Naive thymus-derived CD4-positive, alpha-beta T cell (primary cell): ENCODE results near the gene UBASH3A. TPM values are rescaled to one million over a fixed set of nuclear protein-coding genes. Genes with fewer than 3 reads are reported as not detected.

Experiments used
- ATAC-seq: fragments of 150-1000 bp; cut with Tn5 transposase; 2 replicates; pipeline ENCODE4 v1.10.0; 2021; ENCODE audit warnings: mild to moderate bottlenecking, moderate library complexity
- CTCF ChIA-PET: fragments of 350-600 bp; sonication (Branson Sonifier 250); formaldehyde crosslinking; loops from one replicate; lab custom pipeline; 2021; ENCODE audit warnings: antibody characterized with exemption; lab: Charles Lee
- POLR2A ChIA-PET: fragments of 350-600 bp; sonication (Branson Sonifier 250); formaldehyde crosslinking; loops from one replicate; lab custom pipeline; 2021; ENCODE audit warnings: antibody characterized with exemption, inconsistent platforms; lab: Charles Lee
- DNase-seq, 9 donors: peaks; one replicate each; pipeline versions ENCODE4 v3.0.0 to v3.0.0-alpha.2; 2020 to 2022; ENCODE audit warnings: mixed read lengths in 1 of 9
- H3K27ac ChIP-seq: one replicate; pipeline ENCODE4 v1.7.0; 2013; ENCODE audit warnings: mild to moderate bottlenecking, low read depth, low read length, moderate library complexity
- H3K27me3 ChIP-seq, 2 donors: one replicate each; pipeline ENCODE4 v1.7.0; 2013; ENCODE audit warnings: low read length in 2 of 2, mild to moderate bottlenecking in 2 of 2, moderate library complexity in 2 of 2; ENCODE audit not compliant: control insufficient read depth in 2 of 2, insufficient read depth in 2 of 2
- H3K36me3 ChIP-seq, 3 experiments: 1 replicate in 2 of 3; 2 replicates in 1 of 3; pipeline ENCODE4 v1.7.0; 2013; ENCODE audit warnings: low read length in 3 of 3, mild to moderate bottlenecking in 3 of 3, moderate library complexity in 1 of 3; ENCODE audit not compliant: insufficient read depth in 3 of 3, control insufficient read depth in 2 of 3
- H3K4me1 ChIP-seq, 2 donors: one replicate each; pipeline ENCODE4 v1.7.0; 2013; ENCODE audit warnings: low read length in 2 of 2, mild to moderate bottlenecking in 2 of 2, moderate library complexity in 1 of 2; ENCODE audit not compliant: control insufficient read depth in 2 of 2, insufficient read depth in 2 of 2
- H3K4me3 ChIP-seq: 2 replicates; pipeline ENCODE4 v1.7.0; 2013; ENCODE audit warnings: mild to moderate bottlenecking, low read length
- H3K9me3 ChIP-seq, 3 experiments: 1 replicate in 2 of 3; 2 replicates in 1 of 3; pipeline ENCODE4 v1.7.0; 2013; ENCODE audit warnings: low read length in 3 of 3; ENCODE audit not compliant: control insufficient read depth in 2 of 3
- H3K27ac Mint-ChIP-seq, 9 donors: one replicate each; pipeline ENCODE4 v1.8.0; 2020 to 2022; ENCODE audit warnings: mixed read lengths in 9 of 9, mild to moderate bottlenecking in 8 of 9, moderate library complexity in 5 of 9, inconsistent platforms in 2 of 9
- H3K27me3 Mint-ChIP-seq, 5 donors: one replicate each; pipeline ENCODE4 v1.8.0; 2021 to 2022; ENCODE audit warnings: mixed read lengths in 5 of 5, mild to moderate bottlenecking in 1 of 5
- H3K36me3 Mint-ChIP-seq, 5 donors: one replicate each; pipeline ENCODE4 v1.8.0; 2020 to 2022; ENCODE audit warnings: mixed read lengths in 5 of 5, mild to moderate bottlenecking in 3 of 5, inconsistent platforms in 1 of 5
- H3K4me1 Mint-ChIP-seq, 7 donors: one replicate each; pipeline ENCODE4 v1.8.0; 2020 to 2022; ENCODE audit warnings: mixed read lengths in 7 of 7, mild to moderate bottlenecking in 3 of 7, inconsistent platforms in 1 of 7
- H3K4me3 Mint-ChIP-seq, 10 donors: one replicate each; pipeline ENCODE4 v1.8.0; 2020 to 2022; ENCODE audit warnings: mild to moderate bottlenecking in 10 of 10, mixed read lengths in 10 of 10, moderate library complexity in 6 of 10, inconsistent platforms in 2 of 10
- H3K9me3 Mint-ChIP-seq, 11 donors: one replicate each; pipeline ENCODE4 v1.8.0; 2020 to 2022; ENCODE audit warnings: mixed read lengths in 11 of 11, mild to moderate bottlenecking in 4 of 11, inconsistent platforms in 1 of 11, moderate library complexity in 1 of 11
- intact Hi-C, 2 donors: fragments of 100-400 bp; cut with micrococcal nuclease; formaldehyde crosslinking; loops; one replicate each; pipeline ENCODE4 v1.15.1; 2023
- polyA plus RNA-seq, 2 donors: library from polyadenylated mRNA; unstranded; fragments of 300-500 nt; fragmentation: Illumina TruSeq; gene quantifications; one replicate each; pipeline ENCODE4 v1.2.3, GENCODE V29; 2021
- total RNA-seq, 6 experiments: library from RNA in 5 of 6; stranded (reverse) in 5 of 6; gene quantifications; 1 replicate in 5 of 6; 2 replicates in 1 of 6; pipeline ENCODE4 v1.2.3 and lab custom pipeline; 2021 to 2026

The UBASH3A gene
- total and polyA plus RNA-seq, 7 experiments from 2014 or later: 41.9 to 101 (median 91.7) TPM

DNA sequence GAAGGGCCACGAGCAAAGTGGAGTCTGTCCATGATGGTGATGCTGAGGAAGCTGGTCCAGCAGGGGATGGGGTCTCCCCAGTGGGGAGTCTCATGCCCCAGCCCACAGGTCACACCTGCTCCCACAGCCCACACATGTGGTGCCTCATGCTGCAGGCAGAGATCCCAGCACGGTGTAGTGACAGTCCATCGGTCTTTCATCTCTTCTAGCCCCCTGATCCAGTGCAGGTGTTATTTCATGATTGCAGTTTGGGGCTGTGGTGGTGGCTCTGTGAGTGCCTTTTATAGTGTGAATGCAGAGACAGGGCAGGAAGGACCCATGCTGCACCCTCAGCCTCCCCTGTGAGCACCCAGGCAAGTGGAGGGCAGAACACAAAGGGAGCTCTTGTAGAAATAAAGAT lies 45.0 kb downstream of the UBASH3A start:
- no peak for ATAC-seq
- Mint-ChIP-seq H3K9me3 (peaks cover 0 to 2% (median 0%) of the 10 kb centered on the region in 11 donors), H3K36me3 (peaks cover 9 to 35% (median 15%) of the 10 kb centered on the region in 5 donors), H3K27ac (peak overlapping the region; percentile 35 to 99 (median 97)), H3K4me3 (peak overlapping the region in 1 of 10 donors; percentile 14), H3K4me1 (peaks cover 11 to 52% (median 37%) of the 10 kb centered on the region in 7 donors), H3K27me3 (peaks cover 0 to 4% (median 0%) of the 10 kb centered on the region in 5 donors)
- intact Hi-C loops: no loop called here
- no peak for DNase-seq
- H3K27me3 ChIP-seq: no peaks in the 10 kb centered on the region
- peaks cover 4 to 15% of the 10 kb centered on the region in 2 donors for H3K4me1 ChIP-seq
- H3K9me3 ChIP-seq: no peaks in the 10 kb centered on the region
- H3K27ac ChIP-seq: peak overlapping the region; percentile 61
- H3K4me3 ChIP-seq: no peak overlapping the region
- peaks cover 0 to 52% (median 8%) of the 10 kb centered on the region in 3 experiments for H3K36me3 ChIP-seq
- ChIA-PET POLR2A (interaction anchor here (0.6 to 1.0 kb wide), 3 partner anchors 65 to 997 kb away, joined by 3 read pairs; partner anchors contain the start of gene SLC37A1), CTCF (interaction anchor here (0.7 to 3.2 kb wide), 5 partner anchors 11 to 111 kb away, joined by 3 to 19 read pairs (median 3); no protein-coding TSS in a partner anchor)

DNA sequence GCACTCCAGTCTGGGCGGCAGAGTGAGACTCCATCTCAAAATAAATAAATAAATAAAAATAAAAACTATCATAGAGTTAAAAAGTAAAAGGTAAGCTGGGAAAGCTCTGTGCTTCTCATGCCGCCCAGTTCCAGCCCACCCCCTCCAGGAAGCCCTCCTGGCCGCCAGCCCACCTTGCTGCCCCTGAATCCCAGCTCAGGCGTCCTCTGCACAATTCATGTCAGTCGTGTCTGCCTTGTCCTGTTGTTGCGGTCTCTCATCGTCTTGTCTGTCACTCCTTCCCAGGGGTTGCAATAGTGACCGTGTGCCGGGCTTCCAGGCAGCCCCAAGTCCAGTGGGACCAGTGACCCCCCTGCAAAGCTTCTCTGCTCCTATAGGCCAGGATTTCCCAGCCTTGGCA lies 48.2 kb downstream of the UBASH3A start:
- ATAC-seq: no peak
- intact Hi-C loops: loop anchor here in 1 of 2 donors (2.0 kb wide), 2 partner anchors 37 to 61 kb away; partner anchors contain the start of gene SLC37A1

DNA sequence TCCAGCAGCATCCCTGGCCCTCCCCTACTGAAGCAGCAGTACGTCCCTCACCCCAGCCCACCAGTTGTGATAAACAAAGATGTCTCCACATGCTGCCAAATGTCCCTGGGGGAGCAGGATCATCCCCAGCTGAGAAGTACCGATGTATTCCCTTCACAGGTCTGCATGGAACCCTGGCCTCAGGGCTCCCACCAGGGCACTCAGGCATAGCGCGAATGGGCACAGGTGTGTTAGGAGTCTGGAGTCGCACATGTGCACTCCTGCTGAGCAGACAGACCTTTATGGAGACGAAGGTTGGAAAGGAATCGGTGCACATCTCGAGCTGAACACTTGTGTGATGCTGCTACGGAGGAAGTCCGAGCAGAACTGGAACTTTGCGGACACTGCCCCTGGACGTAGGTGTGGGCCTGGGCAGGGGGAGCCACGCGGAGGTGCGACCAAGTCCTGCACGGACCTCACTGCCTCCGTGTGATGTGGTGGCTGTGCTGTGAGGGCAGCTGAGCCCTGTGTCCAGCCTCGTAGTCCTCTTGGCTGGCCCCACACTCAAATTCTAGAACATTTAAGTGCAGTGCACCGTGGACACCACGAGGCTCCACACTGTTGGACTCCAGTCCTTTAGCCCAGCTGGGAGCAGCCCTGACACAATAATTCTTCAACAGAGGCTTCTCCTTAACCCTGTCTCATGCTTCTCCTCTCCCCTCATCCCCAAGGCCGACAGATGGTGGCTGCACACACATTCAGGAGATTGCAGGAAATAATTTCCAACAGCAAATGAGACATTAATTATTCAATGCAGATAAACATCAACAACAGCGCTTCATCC lies 48.9 kb downstream of the UBASH3A start:
- intact Hi-C loops: no loop called here
- peaks cover 0 to 14% (median 0%) of the 10 kb centered on the region in 3 experiments for H3K36me3 ChIP-seq
- H3K9me3 ChIP-seq: no peaks in the 10 kb centered on the region
- no peak overlapping the region for H3K27ac ChIP-seq
- no peaks in the 10 kb centered on the region for H3K27me3 ChIP-seq
- Mint-ChIP-seq H3K9me3 (peaks cover 0 to 2% (median 0%) of the 10 kb centered on the region in 11 donors), H3K4me3 (no peak overlapping the region), H3K36me3 (peaks cover 0 to 8% (median 5%) of the 10 kb centered on the region in 5 donors), H3K27me3 (no peaks in the 10 kb centered on the region), H3K4me1 (peaks cover 20 to 73% (median 62%) of the 10 kb centered on the region in 7 donors), H3K27ac (peak overlapping the region in 7 of 9 donors; percentile 56 to 86 (median 80))
- ATAC-seq (no peak), DNase-seq (no peak)
- ChIA-PET POLR2A (no interaction called here), CTCF (interaction anchor here (0.6 to 3.1 kb wide), 3 partner anchors 12 to 71 kb away, joined by 3 to 15 read pairs (median 3); partner anchors contain the start of gene UBASH3A)
- H3K4me1 ChIP-seq: peaks cover 4 to 20% of the 10 kb centered on the region in 2 donors
- H3K4me3 ChIP-seq: no peak overlapping the region

More for the DNA sequence above, 48.2 kb downstream of the UBASH3A start:
- Histone ChIP-seq H3K27me3 (no peaks in the 10 kb centered on the region), H3K27ac (no peak overlapping the region), H3K4me3 (no peak overlapping the region), H3K9me3 (no peaks in the 10 kb centered on the region), H3K36me3 (peaks cover 0 to 20% (median 0%) of the 10 kb centered on the region in 3 experiments), H3K4me1 (peaks cover 4 to 20% of the 10 kb centered on the region in 2 donors)
- H3K4me3 Mint-ChIP-seq: no peak overlapping the region
- no peaks in the 10 kb centered on the region for H3K27me3 Mint-ChIP-seq
- DNase-seq: no peak
- ChIA-PET CTCF (interaction anchor here (1.5 to 3.2 kb wide), 3 partner anchors 49 to 114 kb away, joined by 3 to 19 read pairs (median 15); partner anchors contain the start of gene UBASH3A), POLR2A (interaction anchor here (1.1 kb wide), 1 partner anchor 62 kb away, joined by 4 read pairs; the partner anchor contains the start of gene SLC37A1)
- H3K4me1 Mint-ChIP-seq: peaks cover 20 to 69% (median 58%) of the 10 kb centered on the region in 7 donors
- H3K27ac Mint-ChIP-seq: peak overlapping the region in 8 of 9 donors; percentile 21 to 86 (median 80)
- peaks cover 0 to 2% (median 0%) of the 10 kb centered on the region in 11 donors for H3K9me3 Mint-ChIP-seq
- peaks cover 0 to 13% (median 5%) of the 10 kb centered on the region in 5 donors for H3K36me3 Mint-ChIP-seq

DNA sequence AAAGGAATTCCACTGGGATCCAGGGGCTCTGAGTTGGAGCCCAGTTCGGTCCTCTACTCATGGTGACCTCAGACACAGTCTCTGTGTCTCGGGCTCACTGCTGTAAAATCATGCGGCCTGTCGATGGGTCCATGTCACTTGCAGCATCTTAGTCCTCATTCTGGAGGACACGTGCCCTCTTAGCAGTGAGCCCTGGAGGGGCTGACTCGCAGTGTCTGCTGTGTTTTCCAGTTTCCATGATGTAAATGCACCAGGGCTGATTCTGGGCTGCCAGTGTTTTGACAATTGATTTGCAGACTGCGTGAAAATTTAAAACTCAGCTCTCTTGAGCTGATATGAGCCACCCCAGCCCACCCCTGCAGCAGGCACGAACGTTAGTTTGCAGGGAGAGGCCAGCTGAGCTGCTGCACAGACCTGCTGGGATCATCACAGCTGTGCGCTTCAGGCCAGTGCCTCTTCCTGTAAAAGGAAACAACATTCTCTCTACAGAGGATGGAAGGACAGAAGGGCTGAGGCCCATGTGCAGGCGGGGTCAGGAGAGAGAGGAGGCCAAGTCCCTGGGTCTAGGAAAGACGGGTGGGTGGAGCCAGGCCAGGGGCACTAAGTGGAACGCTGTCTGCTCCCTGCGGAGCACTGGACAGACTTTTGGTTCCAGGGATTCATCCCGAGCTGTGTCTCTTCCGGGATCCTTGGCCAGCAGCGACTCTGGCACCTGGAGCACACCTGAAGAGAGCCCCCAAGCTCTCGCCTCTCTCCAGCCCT lies 49.7 kb downstream of the UBASH3A start:
- DNase-seq: no peak
- Histone ChIP-seq H3K4me1 (peaks cover 4 to 20% of the 10 kb centered on the region in 2 donors), H3K4me3 (no peak overlapping the region), H3K27me3 (no peaks in the 10 kb centered on the region), H3K36me3 (peaks cover 0 to 6% (median 0%) of the 10 kb centered on the region in 3 experiments), H3K9me3 (no peaks in the 10 kb centered on the region), H3K27ac (no peak overlapping the region)
- H3K9me3 Mint-ChIP-seq: peaks cover 0 to 2% (median 0%) of the 10 kb centered on the region in 11 donors
- CTCF ChIA-PET: interaction anchor here (0.7 kb wide), 1 partner anchor 112 kb away, joined by 3 read pairs; no protein-coding TSS in a partner anchor
- no peak for ATAC-seq
- intact Hi-C loops: no loop called here
- peaks cover 20 to 67% (median 54%) of the 10 kb centered on the region in 7 donors for H3K4me1 Mint-ChIP-seq
- peak overlapping the region in 3 of 9 donors; percentile 14 to 82 (median 16) for H3K27ac Mint-ChIP-seq
- peaks cover 0 to 4% (median 0%) of the 10 kb centered on the region in 5 donors for H3K36me3 Mint-ChIP-seq
- H3K4me3 Mint-ChIP-seq: no peak overlapping the region
- H3K27me3 Mint-ChIP-seq: no peaks in the 10 kb centered on the region
- POLR2A ChIA-PET: no interaction called here

DNA sequence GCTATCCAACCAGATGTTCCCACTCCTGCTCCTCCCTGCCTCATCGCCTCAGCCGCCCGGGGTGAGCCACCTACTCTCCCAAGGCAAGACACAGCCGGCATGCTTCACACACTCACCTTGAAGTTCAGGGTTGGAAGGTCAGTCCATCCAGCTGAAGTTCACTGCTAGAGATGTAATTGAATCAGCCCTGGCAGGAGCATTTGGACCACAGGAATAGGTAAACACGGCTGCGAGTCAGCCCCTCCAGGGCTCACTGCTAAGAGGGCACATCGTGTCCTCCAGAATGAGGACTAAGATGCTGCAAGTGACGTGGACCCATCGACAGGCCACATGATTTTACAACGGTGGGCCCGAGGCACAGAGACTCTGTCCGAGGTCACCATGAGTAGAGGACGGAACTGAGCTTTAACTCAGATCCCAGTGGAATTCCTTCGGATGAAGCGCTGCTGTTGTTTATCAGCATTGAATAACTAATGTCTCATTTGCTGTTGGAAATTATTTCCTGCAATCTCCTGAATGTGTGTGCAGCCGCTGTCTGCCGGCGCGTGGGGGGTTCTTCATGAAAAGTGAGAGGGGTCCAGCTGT lies 50.4 kb downstream of the UBASH3A start:
- H3K36me3 Mint-ChIP-seq: peaks cover 0 to 3% (median 0%) of the 10 kb centered on the region in 5 donors
- DNase-seq (no peak), ATAC-seq (no peak)
- CTCF ChIA-PET: interaction anchor here (0.7 kb wide), 1 partner anchor 112 kb away, joined by 3 read pairs; no protein-coding TSS in a partner anchor
- H3K27ac Mint-ChIP-seq: peak overlapping the region in 1 of 9 donors; percentile 10
- H3K4me3 Mint-ChIP-seq: no peak overlapping the region
- POLR2A ChIA-PET: no interaction called here
- Histone ChIP-seq H3K36me3 (no peaks in the 10 kb centered on the region), H3K27ac (no peak overlapping the region), H3K27me3 (no peaks in the 10 kb centered on the region), H3K4me1 (peaks cover 4 to 20% of the 10 kb centered on the region in 2 donors), H3K9me3 (no peaks in the 10 kb centered on the region), H3K4me3 (no peak overlapping the region)
- H3K9me3 Mint-ChIP-seq: peaks cover 0 to 2% (median 0%) of the 10 kb centered on the region in 11 donors
- intact Hi-C loops: no loop called here
- H3K4me1 Mint-ChIP-seq: peaks cover 19 to 63% (median 51%) of the 10 kb centered on the region in 7 donors
- H3K27me3 Mint-ChIP-seq: no peaks in the 10 kb centered on the region
